ENCODE measurements around the gene ALDH3B2. TPM values are rescaled to one million over a fixed set of nuclear protein-coding genes. Genes with fewer than 3 reads are reported as not detected.
"Not testable (repeated sequence)": the region's sequence is repeated elsewhere in the genome, so short reads cannot be mapped to it uniquely, and the experiment has no call there.

ALDH3B2 gene
- total RNA-seq, 1 donor from 2014 or later = not detected

DNA sequence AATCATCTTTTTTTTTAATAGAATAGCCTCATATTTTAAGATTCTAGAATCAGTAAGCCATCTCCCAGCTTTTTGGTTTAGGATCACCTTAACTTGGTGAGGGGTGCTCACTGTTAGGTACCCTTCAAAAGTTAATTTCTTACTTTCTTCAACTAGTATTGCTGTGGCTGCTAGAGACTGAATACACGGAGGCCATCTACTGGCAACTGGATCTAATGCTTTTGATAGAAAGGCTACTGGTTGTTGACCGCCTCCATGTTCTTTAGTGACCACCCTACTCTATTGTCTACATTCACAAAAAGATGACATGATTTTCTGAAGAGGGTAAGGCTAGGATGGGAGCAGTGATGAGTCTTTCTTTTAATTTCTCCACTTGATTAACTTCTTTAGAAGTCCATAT is 16.7 kb upstream of the ALDH3B2 start:
- intact Hi-C loops (cut with micrococcal nuclease) = loop anchor here (2.0 kb wide), 1 partner anchor 62 kb away; the partner anchor contains the start of gene NUDT8

GRCh38 chr11:67689178-67689577 is 14.8 kb upstream of the ALDH3B2 start:
- no peak overlapping the region for H3K27ac Mint-ChIP-seq
- ChIA-PET POLR2A (no interaction called here), CTCF (no interaction called here)
- DNase-seq (no peak), ATAC-seq (ENCODE audit: low read depth) (no peak)
- no peaks in the 10 kb centered on the region for H3K36me3 Mint-ChIP-seq (ENCODE audit: low read depth)
- peaks cover 8% of the 10 kb centered on the region for H3K27me3 Mint-ChIP-seq
- no peaks in the 10 kb centered on the region for H3K4me1 Mint-ChIP-seq
- TF ChIP-seq, protein P1, sequence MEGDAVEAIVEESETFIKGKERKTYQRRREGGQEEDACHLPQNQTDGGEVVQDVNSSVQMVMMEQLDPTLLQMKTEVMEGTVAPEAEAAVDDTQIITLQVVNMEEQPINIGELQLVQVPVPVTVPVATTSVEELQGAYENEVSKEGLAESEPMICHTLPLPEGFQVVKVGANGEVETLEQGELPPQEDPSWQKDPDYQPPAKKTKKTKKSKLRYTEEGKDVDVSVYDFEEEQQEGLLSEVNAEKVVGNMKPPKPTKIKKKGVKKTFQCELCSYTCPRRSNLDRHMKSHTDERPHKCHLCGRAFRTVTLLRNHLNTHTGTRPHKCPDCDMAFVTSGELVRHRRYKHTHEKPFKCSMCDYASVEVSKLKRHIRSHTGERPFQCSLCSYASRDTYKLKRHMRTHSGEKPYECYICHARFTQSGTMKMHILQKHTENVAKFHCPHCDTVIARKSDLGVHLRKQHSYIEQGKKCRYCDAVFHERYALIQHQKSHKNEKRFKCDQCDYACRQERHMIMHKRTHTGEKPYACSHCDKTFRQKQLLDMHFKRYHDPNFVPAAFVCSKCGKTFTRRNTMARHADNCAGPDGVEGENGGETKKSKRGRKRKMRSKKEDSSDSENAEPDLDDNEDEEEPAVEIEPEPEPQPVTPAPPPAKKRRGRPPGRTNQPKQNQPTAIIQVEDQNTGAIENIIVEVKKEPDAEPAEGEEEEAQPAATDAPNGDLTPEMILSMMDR (IDR thresholded peaks at IDR 0.05) = no peak
- intact Hi-C loops (cut with micrococcal nuclease) = no loop called here
- H3K4me3 Mint-ChIP-seq = no peak overlapping the region
- no peaks in the 10 kb centered on the region for H3K9me3 Mint-ChIP-seq

More for the DNA sequence above, 16.7 kb upstream of the ALDH3B2 start:
- H3K4me1 Mint-ChIP-seq = no peaks in the 10 kb centered on the region
- H3K4me3 Mint-ChIP-seq = no peak overlapping the region
- H3K36me3 Mint-ChIP-seq (ENCODE audit: low read depth) = no peaks in the 10 kb centered on the region
- TF ChIP-seq, protein P1 (IDR thresholded peaks at IDR 0.05) = no peak
- ChIA-PET CTCF (interaction anchor here (0.9 to 1.6 kb wide), 5 partner anchors 23 to 118 kb away, joined by 3 to 6 read pairs (median 3); partner anchors contain the start of gene NUDT8), POLR2A (interaction anchor here (0.8 kb wide), 1 partner anchor 23 kb away, joined by 3 read pairs; no protein-coding TSS in a partner anchor)
- H3K27me3 Mint-ChIP-seq = peaks cover 8% of the 10 kb centered on the region
- ATAC-seq (ENCODE audit: low read depth) (no peak), DNase-seq (no peak)
- no peaks in the 10 kb centered on the region for H3K9me3 Mint-ChIP-seq
- H3K27ac Mint-ChIP-seq = no peak overlapping the region

DNA sequence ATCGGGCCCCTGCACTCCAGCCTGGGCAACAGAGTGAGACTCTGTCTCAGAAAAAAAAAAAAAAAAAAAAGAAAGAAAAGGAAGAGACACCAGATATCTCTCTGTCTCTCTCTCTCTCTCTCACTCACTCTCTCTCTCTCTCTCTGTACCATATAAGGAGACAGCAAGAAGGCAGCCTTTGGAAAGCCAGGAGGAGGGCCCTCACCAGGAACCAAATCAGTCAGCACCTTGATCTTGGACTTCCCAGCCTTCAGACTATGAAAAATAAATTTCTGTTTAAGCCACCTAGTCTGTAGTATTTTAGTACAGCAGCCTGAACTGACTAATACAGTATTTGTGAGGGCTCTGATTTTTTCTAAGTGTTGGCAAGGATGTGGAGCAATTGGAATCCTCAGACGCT is 13.6 kb upstream of the ALDH3B2 start:
- Mint-ChIP-seq H3K27ac (no peak overlapping the region), H3K27me3 (peaks cover 8% of the 10 kb centered on the region), H3K36me3 (ENCODE audit: low read depth) (no peaks in the 10 kb centered on the region), H3K4me1 (no peaks in the 10 kb centered on the region), H3K9me3 (no peaks in the 10 kb centered on the region), H3K4me3 (no peak overlapping the region)
- no peak for ATAC-seq (ENCODE audit: low read depth)
- DNase-seq = no peak
- intact Hi-C loops (cut with micrococcal nuclease) = no loop called here
- TF ChIP-seq, protein P1 (IDR thresholded peaks at IDR 0.05) = no peak
- ChIA-PET POLR2A (no interaction called here), CTCF (no interaction called here)

- H3K4me1 Mint-ChIP-seq; POLR2A ChIA-PET; H3K27ac Mint-ChIP-seq; DNase-seq; H3K27me3 Mint-ChIP-seq; ATAC-seq (ENCODE audit: low read depth); CTCF ChIA-PET; intact Hi-C loops (cut with micrococcal nuclease); H3K4me3 Mint-ChIP-seq; H3K9me3 Mint-ChIP-seq; H3K36me3 Mint-ChIP-seq (ENCODE audit: low read depth): not testable (repeated sequence)
Observed at GRCh38 chr11:67685641-67686332, 11.4 kb upstream of the ALDH3B2 start.

GRCh38 chr11:67682126-67683034 is 8.0 kb upstream of the ALDH3B2 start:
- H3K27ac Mint-ChIP-seq; DNase-seq; H3K4me3 Mint-ChIP-seq; H3K9me3 Mint-ChIP-seq; intact Hi-C loops (cut with micrococcal nuclease); POLR2A ChIA-PET; H3K4me1 Mint-ChIP-seq; H3K27me3 Mint-ChIP-seq; ATAC-seq (ENCODE audit: low read depth); H3K36me3 Mint-ChIP-seq (ENCODE audit: low read depth); CTCF ChIA-PET: not testable (repeated sequence)

Measured in activated B cell treated with CpG ODN at 0.5 μM for 24 hours (primary cell).